Smooth muscle cell of the coronary artery (primary cell): ENCODE measurements around the gene OPA3. TPM values are rescaled to one million over a fixed set of nuclear protein-coding genes. Genes with fewer than 3 reads are reported as not detected.

Experiments
- total RNA-seq: library from RNA; depleted of rRNA; stranded (reverse); fragments of >200 nt; gene quantifications from 2 replicates; pipeline ENCODE4 v1.2.3, GENCODE V29; 2014; ENCODE audit warnings: low replicate concordance

Gene OPA3
- 2.1 and 3.1 TPM in 2 replicates for total RNA-seq

DNA sequence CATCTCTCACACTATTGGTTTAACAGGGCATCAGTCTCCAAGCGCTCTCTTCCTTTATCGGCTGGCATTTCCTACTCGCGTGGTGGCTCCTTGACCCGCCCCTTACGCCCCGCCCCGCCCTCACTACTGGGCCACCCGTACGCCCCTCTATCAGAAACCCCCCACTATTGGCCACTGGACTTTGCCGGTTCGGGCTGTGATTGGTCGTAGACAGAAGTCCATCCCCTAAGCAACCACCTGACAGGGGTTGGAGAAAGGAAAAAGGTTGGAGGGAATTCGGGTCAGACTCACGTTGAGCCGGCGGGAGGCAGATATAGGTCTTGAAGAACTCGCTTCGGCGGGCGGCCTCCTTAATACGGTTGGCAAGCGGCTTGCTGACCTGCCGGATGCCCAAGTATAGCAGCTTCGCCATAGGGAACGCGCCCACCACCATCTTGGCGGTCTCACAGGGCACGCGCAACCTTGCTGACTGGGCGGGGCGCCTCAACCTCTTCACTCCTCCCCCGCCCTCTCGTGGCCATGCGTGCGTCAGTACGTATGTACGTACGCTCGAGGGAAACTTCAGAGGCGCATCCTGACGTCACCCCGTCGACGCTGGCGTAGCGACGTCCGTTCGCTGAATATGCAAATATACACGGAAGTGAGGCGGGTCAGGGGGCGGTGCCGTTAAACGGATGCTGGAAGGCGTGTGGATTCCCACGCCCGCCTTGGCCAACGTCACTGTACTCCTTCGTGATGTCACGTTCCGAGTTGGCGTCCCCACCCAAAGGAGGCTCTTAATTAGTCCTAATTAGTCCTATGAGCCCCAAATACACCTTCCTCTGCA lies at the start of gene OPA3:
TSS of gene OPA3 (minus strand) at position 471 of the 826 bp plus-strand sequence. CDS start at position 433, 38 bp downstream.

DNA sequence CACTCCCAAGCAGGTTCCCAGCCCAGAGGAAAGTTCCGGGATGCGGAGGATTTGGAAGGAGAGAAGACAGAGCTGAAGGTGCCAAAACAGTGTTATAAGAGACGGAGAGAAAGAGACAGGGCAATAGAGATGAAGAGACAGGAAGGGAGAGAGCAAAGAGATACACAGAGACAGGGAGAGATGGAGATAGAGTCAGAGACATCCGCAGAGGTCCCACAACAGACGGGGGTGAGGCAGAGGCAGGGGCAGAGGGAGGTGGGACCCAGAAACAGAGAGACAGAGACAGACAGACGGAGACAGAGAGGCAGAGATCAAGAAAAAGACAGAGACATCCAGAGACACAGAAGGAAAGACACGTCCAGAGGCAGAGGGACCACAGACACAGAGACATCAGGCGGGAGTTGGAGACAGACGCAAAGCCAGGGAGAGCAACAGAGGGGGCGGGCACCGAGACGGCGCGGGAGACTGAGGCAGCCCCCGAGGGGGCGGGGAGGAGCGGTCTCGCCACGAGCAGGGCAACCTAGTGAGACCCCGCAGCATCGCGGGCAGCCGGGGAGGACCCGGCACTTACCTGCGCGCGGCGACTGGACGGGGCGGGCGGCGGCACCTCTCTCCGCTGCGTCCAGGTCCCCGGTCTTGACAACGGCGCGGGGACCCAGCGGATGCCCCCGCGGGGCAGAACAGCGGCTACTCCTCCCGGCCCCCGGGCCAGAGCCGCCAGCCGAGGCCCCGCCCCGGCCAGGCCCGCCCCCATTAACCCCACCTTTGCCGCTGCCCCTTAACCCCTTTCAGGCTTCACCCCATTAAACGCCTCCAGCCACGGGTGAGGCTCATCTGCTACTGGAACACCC lies 17.1 kb upstream of the OPA3 start, which contains the start of gene GPR4:
TSS of gene GPR4 (minus strand) at position 689 of the 851 bp plus-strand sequence. CDS start 10,346 bp downstream, outside the sequence.

DNA sequence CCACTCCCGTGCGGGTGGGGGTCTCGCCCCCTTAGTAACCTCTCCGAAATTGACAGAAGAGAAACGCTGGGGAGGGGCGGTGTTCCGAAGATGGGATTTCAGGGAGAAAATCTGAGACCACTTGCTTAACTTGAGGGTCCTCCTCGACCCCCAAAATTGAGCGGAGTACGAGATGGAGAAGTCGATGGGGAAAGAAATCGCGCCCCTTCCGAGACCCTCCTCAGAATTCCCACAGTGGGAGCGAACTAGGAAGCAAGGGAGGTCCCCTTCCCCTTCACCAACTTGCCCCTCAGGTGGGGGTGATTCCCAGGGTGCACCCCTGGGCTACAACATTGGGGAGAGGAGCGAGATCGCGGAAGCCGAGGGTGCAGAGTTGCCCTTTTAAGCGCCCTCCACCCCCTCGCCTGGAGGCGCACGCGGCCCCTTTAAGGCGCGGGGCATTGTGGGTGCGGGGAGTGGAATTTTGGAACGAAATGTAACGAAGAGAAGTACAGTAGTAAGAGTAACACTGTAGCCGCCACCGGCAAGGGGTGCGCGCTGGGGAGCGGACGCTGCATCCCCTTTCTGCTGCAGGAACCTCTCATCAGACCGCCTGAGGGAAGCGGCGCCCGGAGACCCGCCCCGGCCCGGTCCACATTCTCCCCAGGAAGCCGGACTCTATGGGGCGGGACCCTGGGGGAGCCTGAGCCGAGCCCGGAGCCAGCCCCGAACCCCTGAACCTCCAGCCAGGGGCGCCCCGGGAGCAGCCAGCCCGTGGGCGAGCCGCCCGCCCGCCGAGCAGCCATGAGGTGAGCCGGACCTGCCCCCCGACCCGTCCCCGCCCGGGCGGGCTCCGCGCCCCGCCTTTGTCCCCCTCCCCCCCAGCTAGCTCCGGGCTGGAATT lies 77.4 kb downstream of the OPA3 start, which contains the start of gene VASP:
TSS of gene VASP (plus strand) at position 491 of the 883 bp plus-strand sequence. CDS start at position 784, 293 bp downstream.

DNA sequence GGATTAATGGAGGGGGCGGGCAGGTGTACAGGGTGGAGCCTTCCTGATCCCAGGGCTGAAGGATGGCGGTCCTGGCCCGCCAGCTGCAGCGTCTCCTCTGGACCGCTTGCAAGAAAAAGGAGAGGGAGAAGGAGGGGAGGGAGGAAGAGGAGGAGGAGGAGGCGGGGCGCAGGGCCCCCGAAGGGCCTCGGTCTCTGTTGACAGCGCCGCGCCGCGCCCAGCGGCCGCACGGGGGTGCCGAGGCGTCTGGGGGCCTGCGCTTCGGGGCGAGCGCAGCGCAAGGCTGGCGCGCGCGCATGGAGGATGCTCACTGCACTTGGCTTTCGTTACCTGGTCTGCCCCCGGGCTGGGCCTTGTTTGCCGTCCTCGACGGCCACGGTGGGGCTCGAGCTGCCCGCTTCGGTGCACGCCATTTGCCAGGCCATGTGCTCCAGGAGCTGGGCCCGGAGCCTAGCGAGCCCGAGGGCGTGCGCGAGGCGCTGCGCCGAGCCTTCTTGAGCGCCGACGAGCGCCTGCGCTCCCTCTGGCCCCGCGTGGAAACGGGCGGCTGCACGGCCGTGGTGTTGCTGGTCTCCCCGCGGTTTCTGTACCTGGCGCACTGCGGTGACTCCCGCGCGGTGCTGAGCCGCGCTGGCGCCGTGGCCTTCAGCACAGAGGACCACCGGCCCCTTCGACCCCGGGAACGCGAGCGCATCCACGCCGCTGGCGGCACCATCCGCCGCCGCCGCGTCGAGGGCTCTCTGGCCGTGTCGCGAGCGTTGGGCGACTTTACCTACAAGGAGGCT lies 86.0 kb downstream of the OPA3 start, which contains the start of gene PPM1N:
TSS of gene PPM1N (plus strand) at position 33 of the 785 bp plus-strand sequence. CDS start at position 63, 30 bp downstream.

Other genes with a start within 250 kb of the OPA3 start
- gene KLC3, start 244.1 kb downstream of the OPA3 start, total RNA-seq: 0.23 TPM in 1 of 2 replicates, not detected in the other
- gene ERCC2, start 214.2 kb downstream of the OPA3 start, total RNA-seq: 20.2 and 21.0 TPM in 2 replicates
- 2.3 and 9.7 TPM in 2 replicates for gene PPP1R13L, start 179.7 kb downstream of the OPA3 start, total RNA-seq
- 2.8 and 7.7 TPM in 2 replicates for gene POLR1G, start 178.2 kb downstream of the OPA3 start, total RNA-seq
- 27.5 and 94.3 TPM in 2 replicates for gene ERCC1, start 160.9 kb downstream of the OPA3 start, total RNA-seq
- gene FOSB, start 116.8 kb downstream of the OPA3 start, total RNA-seq: 0.94 and 6.2 TPM in 2 replicates
- 5.3 and 8.1 TPM in 2 replicates for gene RTN2, start 87.8 kb downstream of the OPA3 start, total RNA-seq
- 0.35 and 2.6 TPM in 2 replicates for gene PPM1N, start 86.4 kb downstream of the OPA3 start, total RNA-seq
- gene VASP, start 77.3 kb downstream of the OPA3 start, total RNA-seq: 11.2 and 81.0 TPM in 2 replicates
- gene GPR4, start 17.4 kb upstream of the OPA3 start, total RNA-seq: 0.23 TPM in 1 of 2 replicates, not detected in the other
- gene EML2, start 54.6 kb upstream of the OPA3 start, total RNA-seq: 33.4 and 64.9 TPM in 2 replicates
- gene GIPR, start 83.4 kb upstream of the OPA3 start, total RNA-seq: 1.8 TPM in 1 of 2 replicates, not detected in the other
- 966 and 1,002 TPM in 2 replicates for gene SNRPD2, start 107.2 kb upstream of the OPA3 start, total RNA-seq
- gene QPCTL, start 107.9 kb upstream of the OPA3 start, total RNA-seq: 3.2 and 10.4 TPM in 2 replicates
- 2.3 and 3.5 TPM in 2 replicates for gene FBXO46, start 146.1 kb upstream of the OPA3 start, total RNA-seq
- gene MEIOSIN, start 148.6 kb upstream of the OPA3 start, total RNA-seq: not detected in 2 replicates
- gene SIX5, start 184.4 kb upstream of the OPA3 start, total RNA-seq: 4.1 and 6.2 TPM in 2 replicates
- gene DMPK, start 197.7 kb upstream of the OPA3 start, total RNA-seq: 28.9 and 131 TPM in 2 replicates
- gene DMWD, start 208.0 kb upstream of the OPA3 start, total RNA-seq: 14.3 and 21.6 TPM in 2 replicates
- gene RSPH6A, start 230.5 kb upstream of the OPA3 start, total RNA-seq: 0.08 TPM in 1 of 2 replicates, not detected in the other